ENCODE results near the gene PKMYT1.

- TF ChIP-seq HDAC2 (IDR thresholded peaks at IDR 0.05) (no peak), CTCF (IDR thresholded peaks at IDR 0.05) (no peak), PHF8 (IDR thresholded peaks at IDR 0.05; ENCODE audit: borderline replicate concordance, low read depth) (no peak), BCL3 (IDR thresholded peaks at IDR 0.05) (no peak), POLR2A (IDR thresholded peaks at IDR 0.05; ENCODE audit: low read length) (no peak), RNF2 (IDR thresholded peaks at IDR 0.05; ENCODE audit: borderline replicate concordance, low read depth) (no peak)
Observed at GRCh38 chr16:2926650-2926999, 53.6 kb downstream of the PKMYT1 start.

Data from A549 (cell line).